Epithelial cell of esophagus (primary cell): ENCODE measurements around the gene UST.
"Not testable (repeated sequence)": the region's sequence is repeated elsewhere in the genome, so short reads cannot be mapped to it uniquely, and the experiment has no call there.

ENCODE experiments used
- DNase-seq: peaks from one replicate; pipeline ENCODE4 v3.0.0; 2010; ENCODE audit warnings: low read depth
- H3K4me3 ChIP-seq: 2 replicates; pipeline ENCODE4 v1.5.1; 2011; ENCODE audit warnings: mild to moderate bottlenecking, low read length, control low read depth
- CTCF ChIP-seq: IDR thresholded peaks from 2 replicates; pipeline ENCODE4 v1.5.1; 2011; ENCODE audit warnings: low read depth, mild to moderate bottlenecking, low read length, control low read depth, inconsistent platforms; ENCODE audit not compliant: insufficient read depth; ENCODE audit errors: missing control alignments

UST gene

GRCh38 chr6:148854096-148854495 lies 107.3 kb downstream of the UST start:
- TF ChIP-seq CTCF: no peak
- peak; percentile 95 for DNase-seq
- H3K4me3 ChIP-seq: no peak overlapping the region

DNA sequence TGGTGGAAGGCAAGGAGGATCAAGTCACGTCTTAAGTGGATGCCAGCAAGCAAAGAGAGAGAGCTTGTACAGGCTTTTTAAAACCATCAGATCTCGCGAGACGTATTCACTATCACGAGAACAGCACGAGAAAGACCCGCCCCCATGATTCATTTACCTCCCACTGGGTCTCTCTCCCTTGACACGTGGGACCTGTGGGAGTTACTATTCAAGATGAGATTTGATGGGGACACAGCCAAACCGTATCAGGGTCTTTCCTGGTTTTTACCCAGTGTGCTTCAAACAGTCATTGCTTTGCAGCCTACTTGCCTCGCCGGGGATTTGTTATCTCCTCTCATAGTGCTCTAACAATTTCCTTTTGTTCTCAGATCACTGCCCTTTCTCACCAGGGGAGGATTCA lies 108.2 kb downstream of the UST start:
- no peak for DNase-seq
- no peak for TF ChIP-seq CTCF
- no peak overlapping the region for H3K4me3 ChIP-seq

DNA sequence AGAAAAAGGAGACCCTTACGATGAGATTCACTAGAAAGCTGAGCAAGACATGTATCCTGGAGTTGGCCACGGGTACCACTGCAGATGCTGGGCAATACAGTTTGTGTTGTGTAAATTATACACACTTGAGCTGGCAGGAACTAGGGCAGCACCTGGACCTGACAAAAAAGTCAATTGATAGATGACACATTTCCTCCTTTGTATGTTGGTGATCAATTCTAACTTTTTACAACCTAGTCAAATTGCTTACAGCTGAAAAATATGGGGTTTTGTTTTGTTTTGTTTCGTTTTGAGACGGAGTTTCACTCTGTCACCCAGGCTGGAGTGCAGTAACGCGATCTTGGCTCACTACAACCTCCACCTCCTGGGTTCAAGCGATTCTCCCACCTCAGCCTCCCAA lies 108.9 kb downstream of the UST start:
- no peak overlapping the region for H3K4me3 ChIP-seq
- DNase-seq: no peak
- TF ChIP-seq CTCF: no peak

DNA sequence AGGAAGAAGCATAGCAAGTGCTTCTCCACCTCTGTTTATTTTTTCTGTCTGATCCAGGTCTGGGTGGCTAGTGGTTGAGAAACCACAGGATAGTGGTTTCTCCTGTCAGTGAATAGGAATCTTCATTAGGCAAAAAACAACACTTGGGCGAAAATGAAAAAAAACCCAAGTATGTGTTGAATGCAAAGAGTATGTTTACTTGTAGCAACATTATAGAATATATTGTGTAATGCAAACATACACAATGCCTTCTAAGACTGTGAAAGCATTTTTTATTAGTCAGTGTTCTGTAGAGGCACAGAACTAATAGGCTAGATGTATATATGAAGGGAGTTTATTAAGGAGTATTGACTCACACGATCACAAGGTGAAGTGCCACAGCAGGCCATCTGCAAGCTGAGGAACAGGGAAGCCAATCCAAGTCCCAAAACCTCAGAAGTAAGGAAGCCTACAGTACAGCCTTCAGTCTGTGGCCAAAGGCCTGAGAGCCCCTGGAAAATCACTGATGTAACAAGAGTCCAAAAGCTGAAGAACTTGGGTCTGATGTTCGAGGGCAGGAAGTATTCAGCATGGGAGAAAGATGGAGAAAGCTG lies 111.1 kb downstream of the UST start:
- DNase-seq: peak; percentile 92

GRCh38 chr6:148864132-148864531 lies 117.3 kb downstream of the UST start:
- not testable (repeated sequence) for DNase-seq, H3K4me3 ChIP-seq

More for the DNA sequence above, 111.1 kb downstream of the UST start:
- H3K4me3 ChIP-seq: no peak overlapping the region
- no peak for TF ChIP-seq CTCF

GRCh38 chr6:148864941-148865340 lies 118.1 kb downstream of the UST start:
- no peak for DNase-seq
- no peak for TF ChIP-seq CTCF
- H3K4me3 ChIP-seq: no peak overlapping the region

DNA sequence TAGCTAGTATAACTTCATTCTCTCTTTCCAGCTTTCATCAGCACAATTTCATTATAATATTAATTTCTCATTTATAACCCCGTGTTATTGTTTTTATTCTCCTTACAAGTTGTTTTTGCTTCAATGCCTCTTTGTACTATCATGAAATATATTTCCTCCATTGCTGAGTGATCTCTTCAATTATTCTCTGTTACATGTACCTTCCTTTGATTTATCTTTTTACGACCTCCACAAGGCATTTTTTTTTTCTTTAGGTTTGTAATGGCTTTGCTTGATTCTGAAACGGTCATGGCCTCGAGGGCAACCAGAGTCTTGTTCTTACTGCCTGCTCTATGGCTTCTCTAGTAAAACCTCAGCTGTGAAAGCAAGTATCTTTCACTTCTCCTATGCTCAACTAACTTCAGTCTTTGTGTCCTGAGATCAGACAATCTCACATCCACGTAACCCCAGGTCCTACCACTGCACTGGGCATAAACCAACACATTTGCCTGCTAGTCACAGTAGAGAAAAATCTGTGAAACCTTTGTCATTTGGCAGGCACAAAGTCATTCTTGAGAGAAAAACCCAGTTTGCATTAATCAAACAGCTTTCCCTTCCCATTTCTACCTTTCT lies 119.9 kb downstream of the UST start:
- no peak for TF ChIP-seq CTCF
- no peak overlapping the region for H3K4me3 ChIP-seq
- DNase-seq: no peak
